ENCODE measurements around the gene KRTAP10-1. TPM values are rescaled to one million over a fixed set of nuclear protein-coding genes. Genes with fewer than 3 reads are reported as not detected.

Gene KRTAP10-1
- total and polyA plus RNA-seq, 9 of the 15 experiments (the other 6 are each of a cell fraction or from before 2014, with no cell fraction given): not detected

DNA sequence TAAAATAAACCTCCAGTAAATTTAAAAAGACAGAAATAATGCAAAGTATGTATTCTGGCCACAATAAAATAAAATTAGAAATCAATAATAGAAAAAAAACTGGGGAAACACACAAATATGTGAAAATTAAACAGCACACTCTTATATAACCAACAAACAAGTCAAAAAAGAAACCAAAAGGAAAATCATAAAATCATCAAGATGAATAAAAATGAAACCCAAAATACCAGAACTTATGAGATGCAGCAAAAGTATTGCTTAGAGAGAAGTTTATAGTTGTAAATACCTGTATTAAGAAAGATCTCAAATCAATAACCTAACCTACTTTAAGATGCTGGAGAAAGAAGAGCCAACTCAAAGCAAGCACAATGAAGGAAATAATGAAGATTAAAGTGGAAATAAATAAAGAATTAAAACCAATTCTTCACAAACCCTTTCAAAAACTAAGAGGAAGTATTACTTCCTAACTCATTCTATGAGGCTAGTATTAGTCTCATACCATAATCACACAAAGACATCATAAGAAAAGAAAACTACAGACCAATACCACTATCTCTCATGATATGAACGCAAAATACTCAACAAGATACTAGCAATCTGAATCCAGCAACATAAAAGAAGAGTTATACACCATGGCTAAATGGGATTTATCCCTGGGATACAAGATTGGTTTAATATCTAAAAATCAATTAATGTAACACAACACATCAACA is 25.0 kb upstream of the KRTAP10-1 start:
- peaks cover 0 to 13% of the 10 kb centered on the region in 2 experiments; a peak in 1 of 5 replicates for H3K4me1 ChIP-seq (replicated peaks in 1 of 2; ENCODE audit: control insufficient read depth in 2 of 2, insufficient read depth in 2 of 2, low read length in 2 of 2)
- H3K27me3 ChIP-seq (ENCODE audit: control insufficient read depth in 2 of 2, insufficient read depth in 2 of 2, low read length in 2 of 2): peaks cover 0 to 2% of the 10 kb centered on the region in 2 experiments; a peak in 1 of 5 replicates
- ATAC-seq: no peak
- no peaks in the 10 kb centered on the region for H3K79me2 ChIP-seq (ENCODE audit: control insufficient read depth, insufficient read depth, low read length)
- ChIA-PET POLR2A (no interaction called here), CTCF (ENCODE audit: low intra/inter-chr PET ratio) (no interaction called here)
- no peaks in the 10 kb centered on the region for H4K20me1 ChIP-seq (replicated peaks; ENCODE audit: control insufficient read depth, insufficient read depth, low read length)
- H2AFZ ChIP-seq (ENCODE audit: low read depth, low read length): no peak overlapping the region
- H3K9me3 ChIP-seq (replicated peaks; ENCODE audit: control insufficient read depth, insufficient read depth, low read depth, low read length): no peaks in the 10 kb centered on the region
- no peak overlapping the region for H3K4me3 ChIP-seq
- H3K27ac ChIP-seq (ENCODE audit: extremely low read depth, low read depth, low read length): no peak overlapping the region
- no peak for FAIRE-seq
- 4% methylated on average over 1 of the region's 1 CpG for WGBS (ENCODE audit: insufficient coverage, low coverage, missing lambda C conversion rate)
- no peak overlapping the region for H3K4me2 ChIP-seq (ENCODE audit: insufficient read depth, low read length)
- BruUV-seq (replicated peaks): no TSS peak
- TF ChIP-seq HBP1 (CRISPR knock-in tag; IDR thresholded peaks at IDR 0.05) (no peak), HCFC1 (IDR thresholded peaks at IDR 0.05; ENCODE audit: low read depth, low read length) (no peak), MCM2 (IDR thresholded peaks at IDR 0.05; ENCODE audit: low read depth) (no peak), GTF2A2 (tag; IDR thresholded peaks at IDR 0.05) (no peak), TAF7 (tag; IDR thresholded peaks at IDR 0.05) (no peak)
- H3K9ac ChIP-seq (ENCODE audit: insufficient read depth in 1 of 2, low read depth in 2 of 2, low read length in 2 of 2): no peak overlapping the region
- H3K9me1 ChIP-seq (ENCODE audit: control insufficient read depth, insufficient read depth, low read length): no peaks in the 10 kb centered on the region
- no peak for DNase-seq (ENCODE audit: extremely low read depth in 1 of 4, low spot score in 3 of 4)
- intact Hi-C loops (cut with micrococcal nuclease) (no loop called here), in situ Hi-C loops (cut with MboI) (no loop called here)
- H3K36me3 ChIP-seq (ENCODE audit: control insufficient read depth, insufficient read depth, low read length): no peaks in the 10 kb centered on the region

Data from K562 (cell line).